A204.1 (cell line): ENCODE data around the gene KDSR.
A peak's percentile ranks its signal among the peaks of the same experiment; 100 is the strongest.
"Not testable (repeated sequence)": the region's sequence is repeated elsewhere in the genome, so short reads cannot be mapped to it uniquely, and the experiment has no call there.

Experiments
- FAIRE-seq: peaks from 2 replicates; lab custom pipeline; 2012; peaks lifted over from hg19 to GRCh38; lab: Jason Lieb, UNC

Gene KDSR

DNA sequence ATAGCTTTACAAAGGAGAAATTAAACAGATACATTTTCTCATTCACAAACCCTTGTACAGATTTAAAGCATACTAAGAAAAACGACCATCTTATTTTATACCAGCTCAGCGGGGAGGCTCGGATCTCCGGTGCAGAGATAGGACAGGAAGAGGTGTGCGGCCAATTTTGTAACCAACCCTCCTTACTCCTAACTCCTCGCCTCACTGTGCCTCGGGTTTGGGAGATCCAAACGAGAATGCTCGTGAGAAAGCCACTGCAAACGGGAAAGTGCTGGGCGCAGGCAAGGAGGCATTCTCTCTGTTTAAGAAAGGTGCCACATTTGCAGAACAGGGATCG is 1.2 kb downstream of the KDSR start:
- no peak for FAIRE-seq

DNA sequence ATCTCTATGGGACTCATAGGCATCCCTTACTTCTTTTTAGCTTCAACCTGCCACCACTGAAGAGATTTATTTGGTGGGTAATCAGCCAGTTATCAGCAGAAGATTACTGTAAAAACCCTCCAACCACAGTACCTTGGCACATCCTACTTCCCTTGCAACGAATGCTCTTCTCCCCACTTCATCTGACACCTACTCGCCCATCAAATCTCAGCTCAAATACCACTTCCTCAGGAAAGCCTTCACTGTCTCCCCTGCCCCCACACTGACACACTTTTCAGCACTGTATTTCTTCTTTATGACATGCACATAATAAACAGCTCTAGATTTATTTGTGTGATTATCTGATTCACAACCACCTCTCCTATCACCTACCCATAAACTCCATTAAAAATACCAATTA is 3.1 kb downstream of the KDSR start:
- FAIRE-seq = no peak

DNA sequence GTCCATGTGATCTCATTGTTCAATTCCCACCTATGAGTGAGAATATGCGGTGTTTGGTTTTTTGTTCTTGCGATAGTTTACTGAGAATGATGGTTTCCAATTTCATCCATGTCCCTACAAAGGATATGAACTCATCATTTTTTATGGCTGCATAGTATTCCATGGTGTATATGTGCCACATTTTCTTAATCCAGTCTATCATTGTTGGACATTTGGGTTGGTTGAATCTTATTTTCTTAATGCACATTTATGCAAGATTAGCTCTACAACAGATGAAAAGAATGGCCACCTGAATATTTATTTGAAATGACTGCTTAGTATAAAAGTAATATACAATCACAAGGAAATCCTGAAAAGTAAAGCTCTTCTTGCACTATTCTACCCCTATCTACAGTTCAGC is 3.6 kb downstream of the KDSR start:
- not testable (repeated sequence) for FAIRE-seq

DNA sequence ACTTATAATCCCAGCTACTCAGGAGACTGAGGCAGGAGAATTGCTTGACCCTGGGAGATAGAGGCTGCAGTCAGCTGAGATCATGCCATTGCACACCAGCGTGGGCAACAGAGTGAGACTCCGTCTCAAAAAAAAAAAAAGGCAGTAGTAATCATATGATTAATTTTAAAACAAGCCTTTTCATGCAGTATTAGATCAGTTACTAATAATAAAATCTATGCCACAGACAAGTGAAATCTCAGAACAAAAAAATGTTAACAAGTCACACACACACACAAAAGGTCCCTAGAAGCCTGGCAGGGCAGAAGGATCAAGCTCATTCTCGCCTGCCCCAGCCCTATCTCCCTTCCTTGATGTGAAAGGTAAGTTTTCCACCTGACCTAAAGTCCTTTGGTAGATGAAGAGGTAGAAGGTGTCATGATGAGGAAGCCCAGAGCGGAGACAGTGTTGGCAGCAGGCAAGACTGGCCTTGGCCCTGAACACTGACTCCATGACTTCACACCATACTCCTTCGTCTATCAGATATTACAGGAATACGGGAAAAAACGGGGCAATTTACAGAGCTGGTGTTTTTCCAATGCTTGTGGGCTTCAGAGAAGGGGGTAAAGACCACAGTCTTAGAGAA is 10.6 kb downstream of the KDSR start:
- FAIRE-seq = no peak

DNA sequence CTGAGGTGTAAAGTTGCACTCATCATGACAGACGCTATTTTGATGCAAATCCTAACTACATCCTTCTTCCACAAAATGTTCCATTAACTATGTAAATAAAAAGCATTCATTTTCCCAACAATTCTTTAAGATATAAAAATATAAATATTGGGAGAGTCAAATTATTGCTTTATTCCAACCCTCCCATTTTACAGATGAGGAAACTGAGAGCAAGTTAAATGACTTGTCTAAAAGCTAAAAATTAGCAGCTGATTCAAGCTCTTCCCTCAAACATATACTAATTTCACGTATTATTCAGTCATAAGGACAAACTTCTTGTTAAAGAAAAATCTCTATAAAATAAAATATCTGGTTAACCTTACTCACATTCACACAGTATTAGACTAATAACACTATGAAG is 16.8 kb downstream of the KDSR start:
- no peak for FAIRE-seq

DNA sequence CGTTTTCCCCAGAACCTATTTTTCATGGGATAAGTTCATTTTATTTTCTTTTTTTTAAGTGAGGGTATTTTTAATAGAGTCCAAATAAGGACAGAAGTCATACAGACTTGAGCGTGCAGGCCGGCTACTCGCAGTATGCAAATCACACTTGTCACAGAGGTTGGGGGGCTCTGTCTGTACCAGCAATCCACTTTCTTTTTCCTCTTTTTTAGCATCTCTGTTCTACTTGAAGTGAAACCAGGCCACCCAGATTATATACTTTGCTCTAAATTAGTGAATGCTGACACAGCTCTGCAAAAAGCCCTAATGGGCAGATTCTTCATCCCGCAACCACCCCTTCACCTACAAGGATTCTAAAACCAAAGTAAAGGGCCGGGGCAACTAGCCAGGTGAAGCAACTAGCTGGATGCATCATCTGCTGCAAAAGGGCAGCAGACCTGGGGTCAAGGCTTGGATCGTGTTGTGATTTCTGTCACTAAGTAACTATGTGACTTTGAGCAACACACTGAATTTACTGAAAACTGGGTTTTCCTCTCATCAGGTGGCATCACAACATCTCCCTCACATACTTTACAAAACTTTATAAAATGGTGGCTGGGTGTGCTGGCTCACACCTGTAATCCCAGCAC is 18.4 kb downstream of the KDSR start:
- no peak for FAIRE-seq

DNA sequence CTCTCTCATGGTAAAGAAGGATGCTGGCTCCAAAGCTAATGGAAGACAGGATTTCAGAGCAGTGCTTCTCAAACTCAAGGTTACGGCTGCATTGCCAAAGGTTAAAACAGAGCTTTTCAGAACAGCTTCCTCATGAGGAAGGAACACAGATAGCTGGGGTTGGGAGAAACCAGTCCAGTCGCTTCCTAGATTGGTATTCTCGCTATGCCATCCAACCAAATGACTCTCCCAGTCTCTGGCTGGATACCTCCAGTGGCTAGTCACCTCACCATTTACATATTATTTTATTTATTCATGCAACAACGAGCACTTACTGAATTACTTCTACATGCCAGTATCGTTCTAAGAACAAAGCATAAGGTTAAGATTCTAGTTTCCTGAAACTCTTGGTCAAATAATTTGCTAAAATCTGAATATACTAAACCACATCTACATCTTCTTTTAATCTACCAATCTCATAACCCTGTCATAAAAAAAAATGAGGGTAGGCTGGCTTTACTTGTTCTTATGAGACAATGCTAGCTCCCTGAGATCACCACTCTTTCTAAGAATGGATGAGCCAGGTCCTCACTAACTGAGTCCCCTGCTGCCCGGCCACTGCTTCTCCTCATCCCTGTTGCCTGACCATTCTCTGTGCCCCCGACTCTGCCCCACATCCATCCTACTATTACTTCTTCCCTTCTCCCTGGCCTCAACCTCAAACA is 20.4 kb downstream of the KDSR start:
- FAIRE-seq = no peak

DNA sequence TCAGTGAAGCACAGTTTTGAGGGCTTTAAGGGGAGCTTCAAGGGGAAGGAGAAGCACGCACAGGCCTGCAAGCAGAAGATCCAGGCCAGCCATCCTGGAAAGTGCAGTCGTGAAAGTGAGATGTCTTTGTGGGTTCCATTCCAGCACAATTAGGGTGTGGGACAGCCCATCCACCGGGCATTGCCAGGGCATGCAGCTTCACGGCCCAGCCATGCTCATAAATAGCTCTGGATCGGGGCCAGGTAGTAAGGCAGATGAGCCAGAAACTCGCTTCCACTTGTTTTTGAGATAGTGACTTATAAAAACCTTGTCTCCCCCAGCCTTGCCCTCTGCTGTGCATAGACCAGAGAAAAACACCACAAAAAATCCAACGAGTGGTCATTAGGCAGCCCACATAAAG is 21.0 kb downstream of the KDSR start:
- no peak for FAIRE-seq

DNA sequence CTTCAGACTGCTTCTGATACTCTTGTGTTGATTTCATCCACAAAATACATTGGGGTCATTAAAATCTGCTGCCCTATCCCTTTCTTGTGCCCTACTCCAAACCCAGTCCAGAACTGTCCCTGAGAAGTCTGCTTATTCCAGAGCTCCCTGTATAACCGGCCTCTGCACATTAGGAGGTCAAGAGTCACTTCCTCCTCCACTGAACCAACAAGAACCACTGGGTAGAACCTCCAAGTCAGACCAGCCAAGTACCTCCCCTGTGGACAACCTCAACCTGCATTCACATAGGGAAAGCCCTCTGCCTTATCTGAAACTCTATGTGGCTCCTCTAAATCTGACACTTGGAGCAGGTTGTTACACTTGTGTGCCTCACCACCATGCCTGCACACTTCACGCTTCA is 22.1 kb downstream of the KDSR start:
- no peak for FAIRE-seq

DNA sequence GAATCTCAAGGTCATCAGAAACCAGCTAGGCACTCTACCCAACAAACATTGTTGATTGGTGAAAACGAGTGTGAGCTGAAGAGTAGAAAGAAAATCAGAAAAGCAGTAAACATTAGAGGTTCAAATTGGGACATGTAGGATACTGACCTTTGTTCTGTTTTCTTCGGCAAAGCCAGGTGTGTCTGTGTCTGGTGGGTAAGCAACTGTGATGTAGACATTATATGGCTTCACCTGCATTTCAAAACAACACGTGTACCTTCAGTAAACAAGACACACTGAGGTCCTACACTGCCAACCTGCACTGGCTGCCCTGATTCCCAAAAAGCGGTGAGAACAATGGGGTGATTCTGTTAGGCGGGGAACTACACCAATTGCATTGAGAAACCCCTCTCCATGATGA is 22.7 kb downstream of the KDSR start:
- FAIRE-seq = no peak

DNA sequence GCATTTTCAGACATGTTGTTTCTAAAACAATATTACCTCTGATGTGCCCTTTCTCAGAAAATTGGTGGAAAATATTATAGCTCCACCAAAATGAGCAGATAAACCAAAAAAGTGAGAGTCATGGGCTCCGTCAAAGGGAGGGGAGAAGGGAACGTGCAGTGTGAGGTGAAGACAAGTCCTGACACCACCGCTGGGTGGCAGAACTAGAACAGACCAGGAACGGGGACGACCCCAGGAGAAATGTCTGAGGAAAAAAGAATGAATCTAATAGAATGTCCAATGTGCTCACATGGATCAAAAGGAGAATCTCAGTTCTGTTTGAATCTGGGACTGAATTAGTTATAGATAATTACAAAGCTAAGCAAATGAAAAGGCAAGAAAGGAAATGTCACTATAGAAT is 24.8 kb downstream of the KDSR start:
- no peak for FAIRE-seq

DNA sequence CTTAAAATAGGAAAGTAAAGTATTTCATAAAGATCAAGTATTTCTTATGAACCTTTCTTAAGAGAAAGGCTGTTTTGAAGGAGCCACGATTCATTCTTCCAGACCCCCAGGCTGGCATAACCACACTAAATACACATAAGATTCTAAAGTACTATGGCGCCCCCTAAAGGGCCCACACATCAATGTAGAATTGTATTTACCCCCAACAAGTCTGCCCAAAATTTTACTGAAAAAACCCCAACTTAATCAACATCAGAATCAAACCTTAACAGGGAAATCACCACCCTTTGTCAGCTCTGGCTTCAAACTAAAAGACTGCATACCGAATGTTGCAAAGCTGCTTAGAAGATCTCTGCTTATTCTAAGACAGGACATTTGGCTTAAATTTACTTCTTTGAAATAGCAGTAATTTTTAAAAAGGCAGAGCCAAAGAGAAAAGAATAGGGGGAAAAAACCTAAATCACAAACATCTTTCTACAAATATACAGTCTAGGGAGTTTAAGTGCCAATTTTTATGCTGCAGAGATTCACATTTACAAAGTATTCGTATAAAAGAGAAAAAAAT is 27.0 kb downstream of the KDSR start:
- no peak for FAIRE-seq

DNA sequence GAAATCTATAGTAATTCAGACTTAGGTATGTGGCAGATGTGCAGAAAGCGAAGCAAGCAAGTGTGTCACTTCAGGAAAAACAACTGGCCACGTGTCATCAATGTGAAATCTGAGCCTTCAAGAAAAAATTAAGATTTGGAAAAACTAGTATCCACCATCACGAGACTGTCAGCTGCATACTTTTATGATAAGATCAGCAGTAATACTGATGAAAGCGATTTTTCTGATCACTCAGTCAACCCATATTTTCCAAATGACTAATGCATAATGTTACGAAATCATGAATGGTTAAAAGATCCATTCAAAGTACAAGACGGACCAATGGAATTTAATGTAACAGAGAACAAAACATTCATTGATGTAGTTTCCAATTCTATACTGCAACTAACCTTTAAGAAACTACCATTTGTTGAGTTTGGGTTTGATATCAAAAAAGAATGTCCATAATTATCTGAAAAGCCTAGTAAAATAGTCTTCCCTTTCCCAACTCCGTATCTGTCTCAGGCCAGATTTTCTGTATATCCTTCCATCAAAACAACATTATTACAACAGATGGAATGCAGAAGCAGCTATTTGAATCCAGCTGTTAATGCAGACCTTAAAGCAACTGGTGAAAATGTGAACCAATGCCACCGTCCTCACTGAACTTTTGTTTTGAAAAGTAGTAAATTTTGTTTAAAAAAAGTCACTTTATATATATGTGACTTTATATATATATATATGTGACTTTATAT is 30.5 kb downstream of the KDSR start:
- FAIRE-seq = no peak

DNA sequence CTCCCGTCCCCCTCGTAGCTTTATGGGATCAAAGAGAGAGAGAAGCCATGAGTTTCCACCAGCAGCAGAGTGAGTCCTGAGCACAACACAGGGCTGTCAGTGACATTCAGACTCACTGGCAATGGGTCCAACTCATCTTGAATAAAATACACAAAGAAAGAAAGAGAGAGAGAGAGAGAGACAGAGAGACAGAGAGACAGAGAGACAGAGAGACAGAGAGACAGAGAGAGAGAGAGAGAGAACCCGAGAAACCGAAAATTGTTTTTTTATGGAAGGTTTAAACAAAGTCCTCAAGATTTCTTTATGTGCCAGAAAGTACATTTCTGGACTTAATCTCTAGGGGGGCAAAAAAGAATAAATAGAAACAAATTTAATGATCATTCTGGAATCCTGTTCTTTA is 35.9 kb downstream of the KDSR start:
- FAIRE-seq = no peak

DNA sequence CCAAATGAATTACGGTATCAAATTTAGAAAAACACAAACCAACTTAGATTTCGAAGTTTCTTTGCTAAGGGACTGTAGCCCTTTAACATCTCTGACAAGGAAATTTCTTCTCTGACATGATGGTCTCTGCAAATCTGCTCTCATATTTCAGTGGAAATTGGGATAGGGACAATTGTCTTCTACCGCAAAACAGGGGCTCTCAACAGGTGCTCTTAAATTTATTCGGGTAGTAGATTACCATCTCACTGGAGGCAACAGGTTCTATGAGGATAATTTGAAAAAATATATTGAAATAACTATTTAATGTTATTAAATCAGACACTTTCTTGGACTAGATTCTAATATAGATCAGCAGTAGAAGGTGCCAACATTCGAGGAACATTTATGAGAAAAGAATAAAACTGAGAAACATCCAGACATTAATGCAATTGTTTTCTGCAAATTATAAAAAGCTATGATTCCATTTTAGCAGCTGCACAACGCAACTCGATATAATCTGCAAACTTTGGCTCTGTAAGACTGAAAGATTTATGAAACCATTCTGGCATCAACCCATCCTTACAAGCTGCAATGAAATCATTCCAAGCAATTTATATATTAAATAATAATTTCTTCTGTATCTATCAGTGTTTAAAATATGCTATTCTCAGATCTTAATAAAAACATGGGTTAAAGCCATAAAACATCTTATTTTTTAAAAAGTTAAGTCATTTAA is 37.4 kb downstream of the KDSR start:
- FAIRE-seq = no peak

DNA sequence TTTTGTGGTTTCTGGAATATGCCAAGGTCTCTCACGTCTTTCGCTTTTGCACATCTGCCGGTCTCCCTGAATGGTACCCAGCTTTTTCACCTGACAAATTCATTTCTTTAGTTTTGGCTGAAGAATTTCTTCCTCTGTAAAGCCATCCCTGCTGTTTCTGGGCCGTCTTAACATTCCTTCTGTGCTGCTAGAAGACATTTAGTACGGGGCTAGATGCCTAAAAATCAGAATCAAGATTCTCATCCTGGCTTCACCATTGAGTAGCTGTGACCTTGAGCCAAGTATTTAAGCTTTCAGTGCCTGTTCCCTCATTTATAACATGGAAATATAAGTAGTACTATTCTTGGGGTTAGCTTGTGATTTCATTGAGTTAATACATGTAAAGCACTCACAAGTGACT is 41.0 kb downstream of the KDSR start:
- FAIRE-seq = no peak

DNA sequence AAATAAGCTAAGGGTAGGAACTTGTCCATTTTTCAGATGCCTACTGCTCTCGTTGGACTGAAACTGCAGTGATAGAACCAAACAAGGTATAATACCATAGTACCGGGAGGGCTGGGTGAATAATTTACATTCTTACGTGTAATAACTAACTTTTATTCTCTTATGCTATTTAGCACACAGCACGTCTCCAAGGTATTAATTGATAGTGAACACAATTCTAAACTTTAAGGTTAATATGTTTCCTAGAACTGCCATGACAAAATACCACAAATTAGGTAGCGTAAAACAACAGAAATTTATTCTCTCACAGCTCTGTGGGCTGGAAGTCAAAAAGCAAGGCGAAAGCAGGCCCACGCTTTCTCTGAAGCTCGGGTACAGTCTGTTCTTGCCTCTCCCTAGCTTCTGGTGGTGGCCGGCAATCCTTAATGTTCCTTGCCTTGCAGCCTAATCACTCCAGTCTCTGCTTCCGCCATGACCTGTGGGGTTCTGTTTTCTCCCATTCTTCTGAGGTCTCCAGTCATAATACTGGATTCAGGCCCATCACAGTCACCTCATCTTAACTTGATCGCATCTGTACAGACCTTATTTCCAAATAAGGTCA is 41.8 kb downstream of the KDSR start:
- FAIRE-seq = no peak

DNA sequence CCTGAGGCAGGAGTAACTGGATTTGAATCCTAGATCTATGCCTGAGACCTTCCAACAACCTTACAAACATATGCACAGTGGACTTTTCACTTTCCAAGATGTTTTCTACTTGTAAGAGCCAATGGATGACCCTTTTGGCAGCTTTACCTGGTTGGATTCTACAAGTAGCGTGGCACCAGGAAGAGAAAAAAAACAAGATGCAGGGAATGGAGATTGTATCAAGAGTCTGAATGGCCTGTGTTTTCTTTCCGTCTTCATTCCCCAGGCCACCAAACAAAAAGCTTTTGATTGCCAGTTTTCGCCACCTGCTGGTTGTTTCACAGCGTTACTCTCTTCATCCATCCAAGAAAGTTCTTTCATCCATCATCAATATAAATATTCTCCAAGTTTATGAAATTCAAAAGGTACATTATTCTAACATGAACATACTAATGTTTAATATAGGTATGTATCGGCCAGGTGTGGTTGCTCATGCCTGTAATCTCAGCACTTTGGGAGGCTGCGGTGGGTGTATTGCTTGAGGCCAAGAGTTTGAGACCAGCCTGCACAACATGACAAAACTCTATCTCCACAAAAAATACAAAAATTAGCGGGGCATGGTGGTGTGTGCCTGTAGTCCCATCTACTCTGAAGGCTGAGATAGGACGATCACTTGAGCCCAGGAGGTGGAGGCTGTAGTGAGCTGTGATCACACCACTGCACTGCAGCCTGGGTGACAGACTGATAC is 43.9 kb downstream of the KDSR start:
- FAIRE-seq = peak; percentile 95

DNA sequence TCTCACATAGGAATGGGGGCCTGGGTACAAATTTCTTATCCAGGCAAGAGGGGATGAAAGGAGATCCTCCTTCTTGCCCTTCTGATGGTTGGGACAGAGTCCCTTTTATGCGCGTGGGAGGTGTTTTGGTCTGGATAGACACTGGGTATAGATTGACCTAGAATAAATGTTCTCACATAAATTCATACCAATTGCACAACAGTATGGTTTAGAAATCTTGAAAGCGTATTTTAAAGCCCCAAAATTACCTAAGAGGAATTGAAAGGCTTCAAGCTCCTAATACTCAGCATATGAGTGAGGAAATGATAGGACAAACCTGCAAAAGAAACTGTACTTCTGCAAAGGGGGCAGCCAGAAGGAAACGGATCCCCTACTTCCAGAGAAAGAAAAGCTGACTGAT is 44.8 kb downstream of the KDSR start:
- FAIRE-seq = no peak

DNA sequence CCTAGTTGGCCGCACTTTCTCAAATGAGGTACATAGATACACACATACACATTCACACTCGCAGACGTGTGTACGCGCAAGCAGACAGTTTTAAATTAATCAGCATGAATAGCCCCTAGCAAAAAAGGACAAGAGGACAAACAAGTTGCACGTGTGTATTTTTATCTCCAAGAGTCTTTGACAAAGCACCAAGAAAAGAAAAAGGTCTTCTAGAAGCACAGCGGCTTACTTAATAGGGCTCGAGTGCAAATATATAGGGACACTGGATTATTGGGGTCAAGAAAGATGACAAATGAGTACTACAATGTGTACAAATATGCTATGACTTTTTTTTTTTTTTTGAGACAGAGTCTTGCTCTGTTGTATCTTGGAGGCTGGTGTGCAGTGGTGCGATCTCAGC is 45.7 kb downstream of the KDSR start:
- no peak for FAIRE-seq

DNA sequence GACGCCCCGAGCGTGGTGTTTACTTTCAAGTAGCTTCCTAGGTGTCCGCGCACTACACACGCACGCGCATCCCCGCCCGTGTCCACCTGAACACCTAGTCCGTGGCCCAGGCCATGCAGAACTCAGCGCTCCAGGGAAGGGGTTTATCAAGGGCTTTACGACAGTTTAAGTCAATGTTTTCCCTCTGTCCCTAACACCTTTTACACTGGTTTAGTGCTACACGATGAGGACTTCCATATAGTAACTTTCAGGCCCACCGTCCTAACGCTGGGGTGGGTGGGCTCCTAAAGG is 46.1 kb downstream of the KDSR start:
- FAIRE-seq = no peak
